OCI-LY7 (cell line): ENCODE data around the gene DUS1L.

ENCODE experiments used
- EZH2phosphoT487 ChIP-seq: fragments of 200-600 bp; sonication (generic); IDR thresholded peaks from 2 replicates; pipeline ENCODE4 v1.6.1; 2018; ENCODE audit warnings: low read depth, borderline replicate concordance, mild to moderate bottlenecking, mixed run types, antibody characterized with exemption, low read length, moderate library complexity, mixed read lengths
- TF ChIP-seq, protein P1 (sequence below): fragments of 200-600 bp; sonication (generic); conservative IDR thresholded peaks from 2 replicates; pipeline ENCODE4 v1.5.1; 2014; ENCODE audit warnings: mild to moderate bottlenecking, antibody characterized with exemption, low read length, moderate library complexity, mixed read lengths

GRCh38 chr17:82018152-82018988 lies 47.2 kb downstream of the DUS1L start:
- TF ChIP-seq, protein P1, sequence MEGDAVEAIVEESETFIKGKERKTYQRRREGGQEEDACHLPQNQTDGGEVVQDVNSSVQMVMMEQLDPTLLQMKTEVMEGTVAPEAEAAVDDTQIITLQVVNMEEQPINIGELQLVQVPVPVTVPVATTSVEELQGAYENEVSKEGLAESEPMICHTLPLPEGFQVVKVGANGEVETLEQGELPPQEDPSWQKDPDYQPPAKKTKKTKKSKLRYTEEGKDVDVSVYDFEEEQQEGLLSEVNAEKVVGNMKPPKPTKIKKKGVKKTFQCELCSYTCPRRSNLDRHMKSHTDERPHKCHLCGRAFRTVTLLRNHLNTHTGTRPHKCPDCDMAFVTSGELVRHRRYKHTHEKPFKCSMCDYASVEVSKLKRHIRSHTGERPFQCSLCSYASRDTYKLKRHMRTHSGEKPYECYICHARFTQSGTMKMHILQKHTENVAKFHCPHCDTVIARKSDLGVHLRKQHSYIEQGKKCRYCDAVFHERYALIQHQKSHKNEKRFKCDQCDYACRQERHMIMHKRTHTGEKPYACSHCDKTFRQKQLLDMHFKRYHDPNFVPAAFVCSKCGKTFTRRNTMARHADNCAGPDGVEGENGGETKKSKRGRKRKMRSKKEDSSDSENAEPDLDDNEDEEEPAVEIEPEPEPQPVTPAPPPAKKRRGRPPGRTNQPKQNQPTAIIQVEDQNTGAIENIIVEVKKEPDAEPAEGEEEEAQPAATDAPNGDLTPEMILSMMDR: no peak
- no peak for TF ChIP-seq EZH2phosphoT487
